Vagina (tissue), 2 donors: Measurements from ENCODE around the gene UQCRC2.

Source experiments
- CTCF ChIP-seq, 3 experiments: fragments of 450-650 bp in 2 of 3; fragments of 200-600 bp in 1 of 3; sonication (generic) in 1 of 3; IDR thresholded peaks; one replicate each; pipeline ENCODE4 v1.5.1; 2017 to 2019; ENCODE audit warnings: antibody characterized with exemption in 3 of 3, mild to moderate bottlenecking in 2 of 3, moderate library complexity in 2 of 3
- POLR2A ChIP-seq, 2 donors: fragments of 450-650 bp; IDR thresholded peaks; one replicate each; pipeline ENCODE4 v1.6.1; 2017; ENCODE audit warnings: antibody characterized with exemption in 2 of 2, mild to moderate bottlenecking in 2 of 2, moderate library complexity in 2 of 2
- POLR2AphosphoS5 ChIP-seq, 2 donors: sonication (generic); formaldehyde crosslinking; IDR thresholded peaks; one replicate each; pipeline ENCODE4 v1.9.0; 2017; ENCODE audit warnings: antibody characterized with exemption in 2 of 2, mild to moderate bottlenecking in 2 of 2, low read depth in 1 of 2; ENCODE audit not compliant: insufficient read depth in 1 of 2

GRCh38 chr16:21963887-21964286 is 10.7 kb downstream of the UQCRC2 start:
- TF ChIP-seq CTCF (IDR thresholded peaks at IDR 0.05) (no peak), POLR2AphosphoS5 (IDR thresholded peaks at IDR 0.05; ENCODE audit: insufficient read depth in 1 of 2, low read depth in 1 of 2) (no peak), POLR2A (IDR thresholded peaks at IDR 0.05) (no peak)
